ENCODE results near the gene SEMA6C.

DNA sequence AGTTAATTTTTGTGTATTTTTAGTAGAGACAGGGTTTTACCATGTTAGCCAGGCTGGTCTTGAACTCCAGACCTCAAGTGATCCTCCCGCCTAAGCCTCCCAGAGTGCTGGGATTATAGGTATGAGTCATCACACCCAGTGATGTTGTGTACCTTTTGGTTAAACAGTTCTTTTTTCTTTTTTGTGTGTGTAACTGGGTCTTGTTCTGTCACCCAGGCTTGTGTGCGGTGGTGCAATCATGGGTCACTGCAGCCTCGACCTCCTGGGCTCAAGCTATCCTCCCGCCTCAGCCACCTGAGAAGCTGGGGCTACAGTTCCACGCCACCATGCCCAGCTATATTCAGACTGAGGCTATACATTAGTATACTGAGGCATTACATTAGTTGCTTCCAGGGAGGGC lies 38.1 kb downstream of the SEMA6C start:
- TF ChIP-seq, protein P1, sequence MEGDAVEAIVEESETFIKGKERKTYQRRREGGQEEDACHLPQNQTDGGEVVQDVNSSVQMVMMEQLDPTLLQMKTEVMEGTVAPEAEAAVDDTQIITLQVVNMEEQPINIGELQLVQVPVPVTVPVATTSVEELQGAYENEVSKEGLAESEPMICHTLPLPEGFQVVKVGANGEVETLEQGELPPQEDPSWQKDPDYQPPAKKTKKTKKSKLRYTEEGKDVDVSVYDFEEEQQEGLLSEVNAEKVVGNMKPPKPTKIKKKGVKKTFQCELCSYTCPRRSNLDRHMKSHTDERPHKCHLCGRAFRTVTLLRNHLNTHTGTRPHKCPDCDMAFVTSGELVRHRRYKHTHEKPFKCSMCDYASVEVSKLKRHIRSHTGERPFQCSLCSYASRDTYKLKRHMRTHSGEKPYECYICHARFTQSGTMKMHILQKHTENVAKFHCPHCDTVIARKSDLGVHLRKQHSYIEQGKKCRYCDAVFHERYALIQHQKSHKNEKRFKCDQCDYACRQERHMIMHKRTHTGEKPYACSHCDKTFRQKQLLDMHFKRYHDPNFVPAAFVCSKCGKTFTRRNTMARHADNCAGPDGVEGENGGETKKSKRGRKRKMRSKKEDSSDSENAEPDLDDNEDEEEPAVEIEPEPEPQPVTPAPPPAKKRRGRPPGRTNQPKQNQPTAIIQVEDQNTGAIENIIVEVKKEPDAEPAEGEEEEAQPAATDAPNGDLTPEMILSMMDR (IDR thresholded peaks at IDR 0.05 in 8 of 11, conservative IDR thresholded peaks at IDR 0.05 in 3 of 11): no peak
- TF ChIP-seq POLR2A (IDR thresholded peaks at IDR 0.05): no peak

Measured in spleen (tissue), 7 donors.